ENCODE measurements around the gene ATXN2L. TPM values are rescaled to one million over a fixed set of nuclear protein-coding genes. Genes with fewer than 3 reads are reported as not detected.

Gene ATXN2L
- total RNA-seq, 1 experiment from 2014 or later: 309 TPM

DNA sequence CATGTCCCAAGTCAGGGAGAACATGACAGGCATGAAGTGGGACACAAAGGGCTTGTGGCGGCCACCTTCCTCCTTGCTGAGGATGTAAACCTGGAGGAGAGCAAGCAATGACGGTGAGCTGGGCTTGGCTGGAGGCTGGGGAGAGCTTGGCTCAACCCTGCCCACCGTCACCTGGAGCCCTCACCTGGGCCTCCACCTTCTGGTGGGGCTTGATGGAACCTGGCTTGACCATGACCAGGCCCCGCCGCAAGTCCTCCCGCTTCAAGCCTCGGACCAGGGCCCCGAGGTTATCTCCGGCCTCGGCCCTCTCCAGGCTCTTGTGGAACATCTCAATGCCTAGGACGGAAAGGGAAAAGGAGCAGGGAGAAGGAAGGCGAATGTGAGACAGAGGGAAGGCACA is 21.0 kb downstream of the ATXN2L start:
- Mint-ChIP-seq H3K27me3 (ENCODE audit: low read depth) (no peaks in the 10 kb centered on the region; the same call in 1 of the 2 replicates), H3K4me1 (peaks cover 8 to 17% of the 10 kb centered on the region in 2 experiments), H3K9me3 (no peaks in the 10 kb centered on the region), H3K27ac (no peak overlapping the region), H3K36me3 (ENCODE audit: insufficient read depth in 1 of 3, low read depth in 3 of 3) (peaks cover 35 to 55% (median 36%) of the 10 kb centered on the region in 3 experiments; a peak in 6 of 7 replicates), H3K4me3 (peak overlapping the region in 1 of 2 experiments; percentile 48; a peak in 2 of 5 replicates)
- H3K14ac ChIP-seq (ENCODE audit: insufficient read depth, low read length): no peak overlapping the region
- H2AFZ ChIP-seq (ENCODE audit: low read length): no peak overlapping the region
- H2BK12ac ChIP-seq (ENCODE audit: insufficient read length, low read depth, low read length): no peak overlapping the region
- no peak overlapping the region for H2BK5ac ChIP-seq (ENCODE audit: insufficient read length, low read length)
- H2BK15ac ChIP-seq (ENCODE audit: low read depth, low read length): no peak overlapping the region
- no peak overlapping the region for H3K56ac ChIP-seq (ENCODE audit: insufficient read length, low read depth, low read length)
- no peak overlapping the region for H3K23ac ChIP-seq (ENCODE audit: insufficient read length, low read depth, low read length)
- H4K5ac ChIP-seq (ENCODE audit: insufficient read length, low read depth, low read length): no peak overlapping the region
- H3K23me2 ChIP-seq (ENCODE audit: insufficient read length, low read depth, low read length, poor library complexity, severe bottlenecking): peaks cover 5% of the 10 kb centered on the region
- H2BK120ac ChIP-seq (ENCODE audit: low read depth, low read length, poor library complexity, severe bottlenecking): no peak overlapping the region
- H4K20me1 ChIP-seq (ENCODE audit: control insufficient read depth, insufficient read depth, insufficient read length): no peaks in the 10 kb centered on the region
- H3K4me2 ChIP-seq (ENCODE audit: insufficient read depth, insufficient read length, low read length): no peak overlapping the region
- no peak overlapping the region for H2BK20ac ChIP-seq (ENCODE audit: low read depth, low read length, poor library complexity, severe bottlenecking)
- no peaks in the 10 kb centered on the region for H3K4me1 ChIP-seq (ENCODE audit: insufficient read depth, low read length)
- no peaks in the 10 kb centered on the region for H3K27me3 ChIP-seq (ENCODE audit: insufficient read depth, low read length)
- no peak for TF ChIP-seq CTCF (conservative IDR thresholded peaks at IDR 0.05)
- no peak overlapping the region for H3K9ac ChIP-seq (ENCODE audit: extremely low read depth, insufficient read length, low read length)
- H3K9me3 ChIP-seq (ENCODE audit: control insufficient read depth, low read depth, low read length): no peaks in the 10 kb centered on the region
- H3K27ac ChIP-seq (ENCODE audit: insufficient read length, low read depth, low read length): no peak overlapping the region
- WGBS (ENCODE audit: extremely low coverage, insufficient read length, low lambda C conversion rate): no CpG with 5 or more reads among the region's 12 CpGs
- no peak overlapping the region for H3K18ac ChIP-seq (ENCODE audit: insufficient read length, low read depth, low read length)
- no peak overlapping the region for H4K91ac ChIP-seq (ENCODE audit: insufficient read length, low read depth, low read length)
- no peak for DNase-seq
- no peaks in the 10 kb centered on the region for H3K79me1 ChIP-seq (ENCODE audit: insufficient read depth, low read depth, low read length, poor library complexity, severe bottlenecking)
- no peak overlapping the region for H2AK5ac ChIP-seq (ENCODE audit: insufficient read length, low read length)
- H3K79me2 ChIP-seq (ENCODE audit: insufficient read depth, low read length): no peaks in the 10 kb centered on the region; the same call in 1 of the 2 replicates
- H3K4ac ChIP-seq (ENCODE audit: low read depth, low read length): no peak overlapping the region
- no peak overlapping the region for H4K8ac ChIP-seq (replicated peaks; ENCODE audit: insufficient read length, low read depth, low read length)
- no peak overlapping the region for H3T11ph ChIP-seq (ENCODE audit: low read length)

Measured in H9 (cell line).